C4-2B (cell line): ENCODE data around the gene KCNMA1.

Experiments used
- H3K27ac ChIP-seq: fragments of 450-650 bp; 2 replicates; pipeline ENCODE4 v1.5.1; 2017
- ZFX ChIP-seq: fragments of 450-650 bp; IDR thresholded peaks from 2 replicates; pipeline ENCODE4 v1.6.1; 2017
- TF ChIP-seq, protein P1 (sequence below): fragments of 450-650 bp; conservative IDR thresholded peaks from 2 replicates; pipeline ENCODE4 v1.5.1; 2017; ENCODE audit warnings: mild to moderate bottlenecking

KCNMA1 gene

DNA sequence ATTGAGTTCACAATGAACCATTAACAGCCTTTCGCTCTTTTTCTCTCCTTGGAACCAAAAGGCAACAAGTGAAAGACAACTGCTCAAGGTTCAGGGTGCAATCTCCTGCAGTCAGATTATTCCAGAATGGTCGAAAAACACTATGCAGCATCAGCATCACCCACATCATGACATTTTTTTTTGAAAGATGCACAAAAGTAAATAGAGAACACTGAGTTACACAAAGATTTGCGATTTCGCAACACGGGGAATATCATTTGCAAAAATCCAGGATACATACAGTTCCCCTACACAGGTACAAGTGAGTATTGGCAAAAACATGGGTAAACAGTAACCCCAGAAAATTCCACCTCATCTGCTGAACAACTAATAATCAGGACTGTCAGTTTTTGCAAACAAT, 611.5 kb downstream of the KCNMA1 start:
- no peak overlapping the region for H3K27ac ChIP-seq
- TF ChIP-seq ZFX: no peak
- TF ChIP-seq, protein P1, sequence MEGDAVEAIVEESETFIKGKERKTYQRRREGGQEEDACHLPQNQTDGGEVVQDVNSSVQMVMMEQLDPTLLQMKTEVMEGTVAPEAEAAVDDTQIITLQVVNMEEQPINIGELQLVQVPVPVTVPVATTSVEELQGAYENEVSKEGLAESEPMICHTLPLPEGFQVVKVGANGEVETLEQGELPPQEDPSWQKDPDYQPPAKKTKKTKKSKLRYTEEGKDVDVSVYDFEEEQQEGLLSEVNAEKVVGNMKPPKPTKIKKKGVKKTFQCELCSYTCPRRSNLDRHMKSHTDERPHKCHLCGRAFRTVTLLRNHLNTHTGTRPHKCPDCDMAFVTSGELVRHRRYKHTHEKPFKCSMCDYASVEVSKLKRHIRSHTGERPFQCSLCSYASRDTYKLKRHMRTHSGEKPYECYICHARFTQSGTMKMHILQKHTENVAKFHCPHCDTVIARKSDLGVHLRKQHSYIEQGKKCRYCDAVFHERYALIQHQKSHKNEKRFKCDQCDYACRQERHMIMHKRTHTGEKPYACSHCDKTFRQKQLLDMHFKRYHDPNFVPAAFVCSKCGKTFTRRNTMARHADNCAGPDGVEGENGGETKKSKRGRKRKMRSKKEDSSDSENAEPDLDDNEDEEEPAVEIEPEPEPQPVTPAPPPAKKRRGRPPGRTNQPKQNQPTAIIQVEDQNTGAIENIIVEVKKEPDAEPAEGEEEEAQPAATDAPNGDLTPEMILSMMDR: no peak

DNA sequence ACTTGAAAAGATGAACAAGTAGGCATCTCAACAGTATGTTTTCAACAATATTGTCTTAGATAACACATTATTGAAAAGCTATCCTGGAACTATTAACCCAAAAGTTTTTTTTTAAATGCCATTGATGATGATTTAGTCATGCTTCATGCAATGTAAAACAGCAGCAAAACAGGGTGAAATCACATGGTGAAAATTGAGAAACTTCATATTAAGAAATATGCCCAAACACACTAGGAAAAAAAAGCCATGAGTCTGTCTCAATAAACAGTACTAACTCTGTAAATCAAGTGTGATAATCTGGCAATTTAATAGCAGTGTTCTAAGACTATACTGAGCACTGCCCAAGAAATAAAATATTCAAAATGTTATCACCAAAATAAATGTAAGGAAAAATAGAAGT, 613.1 kb downstream of the KCNMA1 start:
- TF ChIP-seq, protein P1: no peak
- TF ChIP-seq ZFX: no peak
- no peak overlapping the region for H3K27ac ChIP-seq

DNA sequence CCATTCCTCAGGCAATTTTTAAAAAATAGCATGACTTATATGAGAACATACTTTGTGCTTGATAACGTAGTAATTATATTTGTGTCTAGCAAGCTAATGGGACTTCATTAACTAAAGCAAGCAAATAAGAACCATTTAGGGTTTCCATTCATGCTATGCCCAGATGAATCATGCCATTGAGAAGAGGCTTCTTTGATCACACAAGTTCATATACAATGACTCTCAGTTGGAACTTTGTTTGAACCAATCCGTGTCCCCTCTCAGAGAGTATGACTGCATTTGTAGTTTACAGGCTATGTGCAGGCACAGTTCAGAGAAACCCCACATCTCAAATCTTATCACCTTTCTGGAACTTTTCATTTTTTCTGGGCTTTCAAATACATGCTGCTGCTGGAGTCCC, 614.2 kb downstream of the KCNMA1 start:
- no peak for TF ChIP-seq ZFX
- TF ChIP-seq, protein P1: no peak
- H3K27ac ChIP-seq: no peak overlapping the region

DNA sequence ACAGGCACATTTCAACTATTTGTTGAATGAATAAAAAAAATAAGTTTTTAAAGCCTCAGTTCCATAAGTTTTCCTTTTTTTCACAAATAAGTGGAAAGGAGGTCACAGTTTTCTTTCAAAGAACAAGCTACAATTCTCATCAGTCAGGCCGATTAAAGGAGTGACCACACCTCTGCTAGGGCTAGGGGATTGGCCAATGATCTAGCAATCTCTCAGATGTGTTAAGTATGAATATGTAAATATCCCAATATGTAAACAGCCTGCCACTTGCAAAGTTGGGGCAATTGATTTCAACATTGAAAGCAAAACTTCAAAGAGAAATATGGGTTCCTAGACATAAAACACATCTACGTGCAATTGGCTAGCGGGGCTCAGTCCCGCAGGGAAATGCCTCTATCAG, 614.9 kb downstream of the KCNMA1 start:
- TF ChIP-seq ZFX: no peak
- TF ChIP-seq, protein P1: no peak
- no peak overlapping the region for H3K27ac ChIP-seq

DNA sequence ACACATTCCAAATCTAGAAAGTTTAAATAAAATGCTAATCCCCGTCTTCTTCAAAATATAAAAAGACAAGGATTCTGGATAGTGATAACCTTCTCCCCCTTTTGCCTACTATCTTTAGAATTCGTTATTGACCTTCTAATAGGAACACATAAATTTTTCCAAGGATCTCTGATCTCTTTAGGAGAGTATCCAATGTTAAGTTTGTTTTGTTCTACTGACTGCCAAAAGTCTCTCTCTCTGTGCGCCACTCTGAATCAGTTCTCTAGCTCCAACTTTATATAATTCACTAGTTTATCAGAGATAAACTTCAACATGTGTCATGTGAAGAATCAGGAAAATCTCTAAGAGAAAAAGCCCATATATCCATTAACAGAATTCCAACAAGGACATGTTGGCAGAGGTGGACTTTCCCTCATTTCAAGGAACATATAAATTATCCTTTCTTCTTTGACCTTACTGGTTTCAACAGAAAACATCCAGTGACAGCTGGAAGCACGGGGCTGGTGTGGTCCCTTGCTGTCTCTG, 615.6 kb downstream of the KCNMA1 start:
- no peak overlapping the region for H3K27ac ChIP-seq
- TF ChIP-seq ZFX: no peak
- TF ChIP-seq, protein P1: no peak

DNA sequence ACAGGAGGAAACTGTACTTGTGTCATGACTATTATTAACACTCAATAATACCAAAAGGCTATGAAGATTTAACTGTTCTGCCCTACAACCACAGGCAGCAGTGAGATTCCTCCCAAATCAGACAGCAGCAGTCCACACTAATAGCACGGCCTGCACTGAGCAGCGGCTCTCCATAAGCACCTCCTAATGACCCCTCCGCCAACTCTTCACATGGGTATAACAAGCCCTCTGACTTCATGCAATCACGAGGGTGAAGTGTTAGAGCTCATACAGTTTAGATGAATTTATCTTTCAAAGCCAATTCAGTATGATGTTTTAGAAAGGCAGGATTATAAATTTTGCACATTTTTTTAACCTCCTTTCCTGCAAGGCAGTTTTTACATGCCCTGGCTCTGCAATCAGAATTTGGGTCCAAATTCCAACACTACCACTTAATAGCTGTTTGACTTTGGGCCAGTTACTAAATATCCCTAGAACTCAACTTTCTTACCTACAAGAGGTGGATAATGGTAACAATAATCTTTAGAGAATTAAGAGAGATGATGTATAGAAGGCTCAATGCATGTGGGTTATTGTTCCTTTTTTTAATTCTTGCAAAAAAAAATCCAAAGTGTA, 617.1 kb downstream of the KCNMA1 start:
- H3K27ac ChIP-seq: no peak overlapping the region
- TF ChIP-seq ZFX: no peak
- TF ChIP-seq, protein P1: no peak

DNA sequence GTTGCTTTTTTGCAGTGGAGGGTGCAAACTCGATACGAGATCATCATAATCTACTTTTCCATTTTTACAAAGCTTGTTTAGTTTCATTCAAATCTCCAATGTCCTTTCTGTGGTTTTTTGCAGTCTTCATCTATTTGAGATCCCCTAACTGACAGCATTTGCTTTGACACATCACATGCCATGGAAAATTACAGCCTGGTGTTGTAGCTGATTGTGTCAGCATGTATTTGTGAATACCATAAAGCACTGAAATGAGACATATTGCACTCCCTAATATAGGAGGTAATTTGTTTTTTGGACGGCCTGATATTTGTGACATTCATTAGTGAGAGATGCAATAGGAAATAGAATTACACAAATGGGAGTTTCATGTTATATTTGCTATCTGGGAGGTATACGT, 620.8 kb downstream of the KCNMA1 start:
- TF ChIP-seq, protein P1: no peak
- TF ChIP-seq ZFX: no peak
- no peak overlapping the region for H3K27ac ChIP-seq
